B cell (primary cell): ENCODE results near the gene OR52K1. TPM values are rescaled to one million over a fixed set of nuclear protein-coding genes. Genes with fewer than 3 reads are reported as not detected.

Experiments
- ATAC-seq: fragments of 200-7000 bp; cut with Tn5 transposase; one replicate; pipeline ENCODE4 v1.10.0; 2021; ENCODE audit warnings: low read depth, mild to moderate bottlenecking, moderate number of reproducible peaks, moderate library complexity
- CTCF ChIA-PET: fragments of 350-600 bp; sonication (Branson Sonifier 250); formaldehyde crosslinking; loops from one replicate; lab custom pipeline; 2021; ENCODE audit warnings: antibody characterized with exemption, inconsistent platforms; lab: Charles Lee
- POLR2A ChIA-PET: fragments of 350-600 bp; sonication (Branson Sonifier 250); formaldehyde crosslinking; loops from one replicate; lab custom pipeline; 2021; ENCODE audit warnings: antibody characterized with exemption; lab: Charles Lee
- DNase-seq: peaks from one replicate; pipeline ENCODE4 v3.0.0; 2013
- H2AFZ ChIP-seq: 2 replicates; pipeline ENCODE4 v1.6.1; 2012; ENCODE audit warnings: mild to moderate bottlenecking, low read depth, low read length; ENCODE audit not compliant: insufficient read depth, poor library complexity, severe bottlenecking
- H3K27ac ChIP-seq, 2 donors: 1 replicate in 1 of 2; 2 replicates in 1 of 2; pipeline ENCODE4 v1.5.1; 2012 to 2013; ENCODE audit warnings: low read length in 2 of 2, mild to moderate bottlenecking in 2 of 2, moderate library complexity in 1 of 2
- H3K27me3 ChIP-seq, 4 experiments: fragments of 200-600 bp in 1 of 4; sonication (generic) in 1 of 4; replicated peaks in 1 of 4; 1 replicate in 2 of 4; 2 replicates in 2 of 4; pipeline versions ENCODE4 v1.6.1 to v1.7.0; 2013 to 2016; ENCODE audit warnings: low read length in 3 of 4, mild to moderate bottlenecking in 2 of 4, mixed read lengths in 1 of 4, moderate library complexity in 1 of 4; ENCODE audit not compliant: insufficient read depth in 4 of 4, control insufficient read depth in 3 of 4; ENCODE audit errors: control extremely low read depth in 1 of 4
- H3K36me3 ChIP-seq, 2 experiments: replicated peaks in 1 of 2; 1 replicate in 1 of 2; 2 replicates in 1 of 2; pipeline versions ENCODE4 v1.6.1 to v1.7.1; 2013; ENCODE audit warnings: low read length in 1 of 2; ENCODE audit not compliant: insufficient read depth in 2 of 2, control insufficient read depth in 1 of 2; ENCODE audit errors: control extremely low read depth in 1 of 2, extremely low read depth in 1 of 2
- H3K4me1 ChIP-seq, 2 donors: fragments of 200-600 bp in 1 of 2; sonication (generic) in 1 of 2; 1 replicate in 1 of 2; 2 replicates in 1 of 2; pipeline versions ENCODE4 v1.5.1 to v1.6.1; 2013 to 2017; ENCODE audit warnings: low read length in 2 of 2; ENCODE audit not compliant: control insufficient read depth in 2 of 2, insufficient read depth in 2 of 2
- H3K4me2 ChIP-seq: replicated peaks from 2 replicates; pipeline ENCODE3; 2012; ENCODE audit warnings: mild to moderate bottlenecking, low read depth, low read length; ENCODE audit not compliant: poor library complexity, severe bottlenecking
- H3K4me3 ChIP-seq, 5 experiments: fragments of 200-600 bp in 1 of 5; sonication (generic) in 1 of 5; 1 replicate in 3 of 5; 2 replicates in 2 of 5; pipeline versions ENCODE4 v1.5.1 to v1.7.0; 2011 to 2016; ENCODE audit warnings: low read length in 4 of 5, mild to moderate bottlenecking in 4 of 5, low read depth in 2 of 5, control low read depth in 1 of 5, moderate library complexity in 1 of 5; ENCODE audit not compliant: insufficient read depth in 1 of 5; ENCODE audit errors: control extremely low read depth in 1 of 5, extremely low read depth in 1 of 5
- H3K79me2 ChIP-seq: fragments of 200-600 bp; sonication (generic); one replicate; pipeline ENCODE4 v1.6.0; 2016; ENCODE audit warnings: low read length; ENCODE audit not compliant: control insufficient read depth, insufficient read depth
- H3K9ac ChIP-seq: fragments of 200-600 bp; sonication (generic); 2 replicates; pipeline ENCODE4 v1.6.1; 2017; ENCODE audit warnings: mild to moderate bottlenecking, low read length, moderate library complexity
- H3K9me3 ChIP-seq, 3 donors: one replicate each; pipeline versions ENCODE4 v1.6.1 to v1.7.1; 2013; ENCODE audit warnings: low read length in 2 of 3; ENCODE audit not compliant: control insufficient read depth in 2 of 3, insufficient read depth in 1 of 3; ENCODE audit errors: control extremely low read depth in 1 of 3
- H4K20me1 ChIP-seq: 2 replicates; pipeline ENCODE4 v1.6.0; 2012; ENCODE audit warnings: mild to moderate bottlenecking, low read length; ENCODE audit not compliant: insufficient read depth, control insufficient read depth, poor library complexity, severe bottlenecking
- H3K27ac Mint-ChIP-seq: one replicate; pipeline ENCODE4 v1.8.0; 2021; ENCODE audit warnings: mixed read lengths
- H3K27me3 Mint-ChIP-seq: one replicate; pipeline ENCODE4 v1.8.0; 2021; ENCODE audit warnings: mixed read lengths
- H3K4me1 Mint-ChIP-seq: one replicate; pipeline ENCODE4 v1.8.0; 2021; ENCODE audit warnings: mixed read lengths
- H3K4me3 Mint-ChIP-seq: one replicate; pipeline ENCODE4 v1.8.0; 2021; ENCODE audit warnings: mixed read lengths
- H3K9me3 Mint-ChIP-seq: one replicate; pipeline ENCODE4 v1.8.0; 2022; ENCODE audit warnings: mixed read lengths; ENCODE audit not compliant: insufficient read depth
- CTCF ChIP-seq: fragments of 200-600 bp; IDR thresholded peaks from one replicate; pipeline ENCODE4 v1.8.0; 2022; ENCODE audit warnings: antibody characterized with exemption, mild to moderate bottlenecking
- EZH2 ChIP-seq: IDR thresholded peaks from 2 replicates; pipeline ENCODE4 v1.6.1; 2012; ENCODE audit warnings: borderline replicate concordance, low read depth, mild to moderate bottlenecking, moderate library complexity, low read length; ENCODE audit not compliant: insufficient read depth, poor library complexity, severe bottlenecking
- WGBS: methylation state at CpG from one replicate; pipeline ENCODE4 v1.1.5; 2013; ENCODE audit warnings: missing lambda C conversion rate; ENCODE audit not compliant: insufficient coverage; 5-methylcytosine and 5-hydroxymethylcytosine counted together
- intact Hi-C: fragments of 100-400 bp; cut with micrococcal nuclease; formaldehyde crosslinking; loops from one replicate; pipeline ENCODE4 v1.10.0; 2022
- polyA plus RNA-seq: library from polyadenylated mRNA; depleted of rRNA; stranded (reverse); fragments of >200 nt; gene quantifications from 2 replicates; pipeline ENCODE4 v1.2.3, GENCODE V29; 2012
- total RNA-seq, 2 donors: library from RNA; stranded (reverse); fragments of 120-200 nt in 1 of 2; gene quantifications; 1 replicate in 1 of 2; 2 replicates in 1 of 2; pipeline versions ENCODE4 v1.2.3 to v1.2.4, GENCODE V29; 2013 to 2022

Gene OR52K1
- total and polyA plus RNA-seq, 2 donors (not counting 1 experiment from before 2014, with no cell fraction given) = not detected

DNA sequence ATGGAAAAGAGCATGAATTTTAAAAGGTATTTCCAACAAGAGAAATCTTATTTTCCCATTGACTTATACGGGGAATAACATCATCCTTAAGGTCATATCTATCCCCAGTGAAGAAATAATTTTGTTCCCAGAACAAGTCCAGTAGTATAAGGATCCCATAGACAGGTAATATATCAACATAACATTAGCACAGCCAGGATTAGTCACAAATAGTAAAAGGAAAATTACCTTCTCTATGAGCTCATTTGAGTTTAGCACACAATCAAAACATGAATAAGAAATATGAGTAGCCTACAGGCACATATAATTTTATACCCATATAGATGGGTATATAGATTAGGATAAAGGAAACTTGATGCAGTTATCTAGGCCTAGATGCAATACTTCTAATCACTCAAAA, 2.8 kb upstream of the OR52K1 start:
- intact Hi-C loops = no loop called here
- Histone ChIP-seq H3K9ac (no peak overlapping the region), H3K4me2 (no peak overlapping the region), H4K20me1 (no peaks in the 10 kb centered on the region), H3K79me2 (no peaks in the 10 kb centered on the region), H3K4me1 (no peaks in the 10 kb centered on the region), H3K4me3 (no peak overlapping the region), H2AFZ (no peak overlapping the region), H3K36me3 (no peaks in the 10 kb centered on the region), H3K27ac (no peak overlapping the region), H3K27me3 (no peaks in the 10 kb centered on the region), H3K9me3 (no peaks in the 10 kb centered on the region)
- H3K4me3 Mint-ChIP-seq = no peak overlapping the region
- POLR2A ChIA-PET = no interaction called here
- no peaks in the 10 kb centered on the region for H3K27me3 Mint-ChIP-seq
- WGBS = no CpG with 5 or more reads among the region's 1 CpG
- TF ChIP-seq EZH2 (no peak), CTCF (no peak)
- ATAC-seq = no peak
- H3K27ac Mint-ChIP-seq = no peak overlapping the region
- DNase-seq = no peak
- H3K9me3 Mint-ChIP-seq = no peaks in the 10 kb centered on the region
- CTCF ChIA-PET = interaction anchor here (1.0 to 2.0 kb wide), 2 partner anchors 13 to 293 kb away, joined by 4 to 6 read pairs; no protein-coding TSS in a partner anchor
- no peaks in the 10 kb centered on the region for H3K4me1 Mint-ChIP-seq

DNA sequence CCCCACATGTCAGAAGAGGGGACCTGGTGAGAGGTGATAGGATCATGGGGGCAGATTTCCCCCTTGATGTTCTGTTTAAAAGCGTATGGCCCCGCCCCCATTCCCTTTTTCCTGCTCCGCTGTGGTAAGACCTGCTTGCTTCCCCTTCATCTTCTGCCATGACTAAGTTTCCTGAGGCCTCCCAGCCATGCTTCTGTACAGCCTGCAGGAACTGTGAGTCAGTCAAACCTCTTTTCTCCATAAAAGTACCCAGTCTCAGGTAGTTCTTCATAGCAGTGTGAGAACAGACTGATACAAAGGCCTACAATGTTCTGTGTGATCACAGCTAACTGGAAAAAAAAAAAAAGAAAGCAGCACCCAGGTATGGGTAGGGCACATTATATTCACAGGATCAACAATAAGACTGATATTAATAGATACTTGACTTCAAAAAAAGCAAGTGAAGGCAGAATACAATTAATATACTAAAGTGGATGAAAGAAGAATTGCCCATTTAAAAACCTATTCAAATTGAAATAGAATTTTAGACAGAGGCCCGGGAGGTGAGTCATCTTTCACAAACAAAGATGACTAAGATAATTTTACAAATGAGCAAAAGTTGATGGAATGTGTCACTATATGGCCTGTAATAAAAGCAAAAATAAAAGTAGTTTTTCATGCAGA, 1.7 kb upstream of the OR52K1 start:
- 69% methylated on average over 3 of the region's 4 CpGs for WGBS
- no peak overlapping the region for H2AFZ ChIP-seq
- Mint-ChIP-seq H3K27me3 (no peaks in the 10 kb centered on the region), H3K9me3 (no peaks in the 10 kb centered on the region), H3K4me1 (no peaks in the 10 kb centered on the region), H3K4me3 (no peak overlapping the region), H3K27ac (no peak overlapping the region)
- CTCF ChIA-PET = interaction anchor here (2.0 kb wide), 1 partner anchor 12 kb away, joined by 6 read pairs; no protein-coding TSS in a partner anchor
- H3K27me3 ChIP-seq = peaks cover 0 to under 1% (median 0%) of the 10 kb centered on the region in 4 experiments
- no peaks in the 10 kb centered on the region for H3K9me3 ChIP-seq
- H4K20me1 ChIP-seq = no peaks in the 10 kb centered on the region
- no peak overlapping the region for H3K27ac ChIP-seq
- no peak for ATAC-seq
- H3K36me3 ChIP-seq = no peaks in the 10 kb centered on the region
- DNase-seq = no peak
- H3K9ac ChIP-seq = no peak overlapping the region
- no peak overlapping the region for H3K4me3 ChIP-seq
- no peaks in the 10 kb centered on the region for H3K79me2 ChIP-seq
- intact Hi-C loops = no loop called here
- no peak overlapping the region for H3K4me2 ChIP-seq
- POLR2A ChIA-PET = no interaction called here
- H3K4me1 ChIP-seq = no peaks in the 10 kb centered on the region
- TF ChIP-seq EZH2 (no peak), CTCF (no peak)
